T47D (cell line): ENCODE data around the gene NPHS2.
"Not testable (repeated sequence)": the region's sequence is repeated elsewhere in the genome, so short reads cannot be mapped to it uniquely, and the experiment has no call there.

Experiments
- DNase-seq, 2 experiments: peaks; one replicate each; pipeline versions ENCODE4 v3.0.0 to v3.0.0-alpha.2; 2011 to 2012; ENCODE audit warnings: low read depth in 1 of 2, low spot score in 1 of 2
- JUND ChIP-seq: IDR thresholded peaks from 2 replicates; pipeline ENCODE4 v1.6.1; 2012; ENCODE audit warnings: low read depth
- in situ Hi-C: cut with HindIII; loops from 2 replicates; pipeline ENCODE4 v1.10.0; 2016; ENCODE audit warnings: low sequenced_read_pairs, low pct_unique_long_range_greater_than_20kb

The NPHS2 gene

DNA sequence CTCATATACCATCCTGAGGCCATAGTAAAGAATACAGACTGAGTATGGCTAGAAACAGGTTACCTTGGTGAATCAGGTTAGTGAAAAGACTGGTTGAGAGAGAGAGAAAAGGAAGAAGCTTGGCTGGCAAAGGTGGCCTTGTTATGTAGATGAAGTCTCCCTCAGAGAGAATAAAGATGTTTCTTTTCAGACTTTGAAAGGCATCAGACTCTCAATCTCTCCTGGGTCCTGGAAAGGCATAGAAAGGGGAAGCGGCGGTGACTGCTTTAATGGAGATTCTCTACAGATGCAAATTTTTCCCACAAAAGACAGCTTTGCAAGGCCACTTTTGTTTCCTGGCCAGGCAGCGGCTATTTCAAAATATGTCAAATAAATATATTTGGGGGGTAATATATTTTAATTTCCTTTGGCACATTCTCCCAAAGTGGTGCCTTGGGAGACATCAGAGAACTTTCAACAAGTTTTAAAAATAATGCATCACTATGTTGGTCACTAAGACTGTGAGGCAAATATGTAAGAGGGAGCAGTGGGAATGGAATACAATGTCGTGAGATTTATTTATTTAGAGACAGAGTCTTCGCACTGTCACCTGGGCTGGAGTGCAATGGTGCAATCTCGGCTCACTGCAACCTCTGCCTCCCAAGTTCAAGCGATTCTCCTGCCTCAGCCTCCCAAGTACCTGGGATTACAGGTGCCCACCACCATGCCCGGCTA, 46.1 kb downstream of the NPHS2 start:
- no peak for TF ChIP-seq JUND
- in situ Hi-C loops, result no loop called here

DNA sequence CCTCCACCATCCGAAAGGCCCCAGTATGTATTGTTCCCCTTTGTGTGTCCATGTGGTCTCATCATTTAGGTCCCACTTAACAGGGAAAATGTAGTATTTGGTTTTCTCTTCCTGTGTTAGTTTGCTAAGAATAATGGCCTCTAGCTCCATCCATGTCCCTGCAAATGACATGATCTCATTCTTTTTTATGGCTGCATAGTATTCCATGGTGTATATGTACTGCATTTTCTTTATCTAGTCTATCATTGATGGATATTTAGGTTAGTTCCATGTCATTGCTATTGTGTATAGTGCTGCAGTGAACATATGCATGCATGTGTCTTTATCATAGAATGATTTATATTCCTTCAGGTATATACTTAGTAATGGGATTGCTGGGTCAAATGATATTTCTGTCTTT, 57.2 kb downstream of the NPHS2 start:
- in situ Hi-C loops, DNase-seq: not testable (repeated sequence)

More for the DNA sequence above, 46.1 kb downstream of the NPHS2 start:
- DNase-seq, result no peak

DNA sequence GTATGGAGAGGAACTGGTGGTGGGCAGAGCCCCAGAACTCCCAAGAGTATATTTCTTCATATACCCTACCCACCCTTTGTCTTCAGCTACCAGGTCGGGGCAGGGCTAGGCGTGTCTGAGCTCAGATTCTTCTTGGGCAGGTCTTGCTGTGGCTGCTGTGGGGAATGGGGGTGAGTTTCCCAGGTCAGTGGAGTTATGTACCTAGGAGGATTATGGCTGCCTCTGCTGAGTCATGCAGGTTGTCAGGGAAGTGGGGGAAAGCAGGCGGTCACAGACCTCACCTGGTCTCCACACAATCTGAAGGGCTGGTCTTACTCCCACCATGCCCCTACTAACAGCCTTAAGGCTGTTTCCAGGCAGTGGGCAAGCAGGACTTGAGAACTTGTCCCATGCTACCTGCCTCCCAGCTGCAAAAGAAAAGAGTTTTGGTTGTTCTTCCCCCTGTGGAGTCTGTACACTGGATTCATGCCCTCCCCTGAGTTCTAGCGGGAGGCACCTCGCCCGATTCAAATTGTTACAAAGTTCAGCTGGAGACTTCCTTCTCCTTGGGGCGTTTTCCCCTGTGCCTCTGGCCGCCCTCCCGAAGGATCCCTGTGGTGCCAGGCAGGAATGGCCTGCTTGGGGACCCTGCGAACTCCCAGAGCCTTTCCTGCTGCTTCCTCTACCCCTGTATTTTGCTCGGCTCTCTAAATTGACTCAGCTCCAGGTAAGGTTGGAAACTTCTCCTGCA, 58.6 kb downstream of the NPHS2 start:
- TF ChIP-seq JUND, result no peak
- in situ Hi-C loops, result no loop called here
- DNase-seq, result no peak

DNA sequence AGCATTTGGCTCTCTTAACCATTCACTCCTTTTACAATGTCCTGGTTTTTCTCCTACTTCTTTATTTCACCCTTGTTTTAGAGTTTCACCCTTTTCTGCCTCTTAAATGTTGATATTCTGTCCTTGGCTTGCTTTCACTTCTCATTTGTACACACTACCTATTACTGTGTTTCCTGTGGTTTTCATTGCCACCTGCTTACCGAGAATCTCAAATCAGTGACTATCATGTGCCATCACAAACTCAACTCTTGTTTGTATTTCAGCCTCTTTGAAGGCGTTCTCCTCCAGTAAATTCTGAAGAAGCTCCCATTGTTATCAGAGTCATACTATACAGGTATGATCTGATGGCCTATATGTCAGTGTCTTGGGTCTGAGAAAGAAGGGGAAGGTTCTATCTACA, 65.7 kb downstream of the NPHS2 start:
- no peak for DNase-seq
- no peak for TF ChIP-seq JUND
- in situ Hi-C loops, result no loop called here

DNA sequence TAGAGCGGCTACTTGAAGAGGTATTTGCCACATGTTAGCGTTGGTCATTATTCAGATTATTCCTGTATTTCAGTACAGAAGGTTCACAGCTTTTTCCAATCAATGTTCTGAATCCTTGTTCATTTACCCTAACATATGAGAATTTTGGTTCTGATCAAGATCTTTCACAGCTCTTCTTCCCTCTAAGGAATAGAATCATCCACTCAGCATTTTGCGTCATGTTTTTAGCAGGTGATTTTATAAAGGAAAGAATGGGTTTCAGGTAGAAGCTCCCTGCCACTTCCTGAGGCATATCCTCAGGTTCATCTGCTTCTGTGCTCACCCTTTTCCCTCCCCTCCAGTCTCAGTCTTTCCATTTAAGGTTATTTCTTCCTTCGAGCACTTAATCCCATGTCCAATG, 66.4 kb downstream of the NPHS2 start:
- no peak for DNase-seq
- in situ Hi-C loops, result no loop called here
- no peak for TF ChIP-seq JUND

DNA sequence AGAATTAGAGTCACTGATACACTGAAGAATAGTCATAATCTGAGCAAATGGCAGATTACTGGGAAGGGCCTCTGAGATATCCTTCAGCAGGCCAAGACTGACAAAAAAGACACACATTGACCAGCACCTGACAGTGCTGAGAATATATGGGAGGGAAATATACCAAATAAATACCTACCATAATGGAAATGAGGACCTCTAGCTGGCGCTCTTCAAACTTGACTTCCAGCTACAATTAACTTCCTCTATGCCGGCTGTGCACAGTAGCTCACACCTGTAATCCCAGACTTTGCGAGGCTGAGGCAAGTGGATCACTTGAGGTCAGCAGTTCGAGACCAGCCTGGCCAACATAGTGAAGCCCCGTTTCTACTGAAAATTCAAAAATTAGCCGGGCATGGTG, 69.5 kb downstream of the NPHS2 start:
- in situ Hi-C loops, result no loop called here
- no peak for DNase-seq
- TF ChIP-seq JUND, result no peak
